NCI-H2107 (cell line): ENCODE measurements around the gene MTFR2.

Experiments used
- DNase-seq: peaks from one replicate; lab custom pipeline; 2025; lab: John Stamatoyannopoulos, UW

The MTFR2 gene

DNA sequence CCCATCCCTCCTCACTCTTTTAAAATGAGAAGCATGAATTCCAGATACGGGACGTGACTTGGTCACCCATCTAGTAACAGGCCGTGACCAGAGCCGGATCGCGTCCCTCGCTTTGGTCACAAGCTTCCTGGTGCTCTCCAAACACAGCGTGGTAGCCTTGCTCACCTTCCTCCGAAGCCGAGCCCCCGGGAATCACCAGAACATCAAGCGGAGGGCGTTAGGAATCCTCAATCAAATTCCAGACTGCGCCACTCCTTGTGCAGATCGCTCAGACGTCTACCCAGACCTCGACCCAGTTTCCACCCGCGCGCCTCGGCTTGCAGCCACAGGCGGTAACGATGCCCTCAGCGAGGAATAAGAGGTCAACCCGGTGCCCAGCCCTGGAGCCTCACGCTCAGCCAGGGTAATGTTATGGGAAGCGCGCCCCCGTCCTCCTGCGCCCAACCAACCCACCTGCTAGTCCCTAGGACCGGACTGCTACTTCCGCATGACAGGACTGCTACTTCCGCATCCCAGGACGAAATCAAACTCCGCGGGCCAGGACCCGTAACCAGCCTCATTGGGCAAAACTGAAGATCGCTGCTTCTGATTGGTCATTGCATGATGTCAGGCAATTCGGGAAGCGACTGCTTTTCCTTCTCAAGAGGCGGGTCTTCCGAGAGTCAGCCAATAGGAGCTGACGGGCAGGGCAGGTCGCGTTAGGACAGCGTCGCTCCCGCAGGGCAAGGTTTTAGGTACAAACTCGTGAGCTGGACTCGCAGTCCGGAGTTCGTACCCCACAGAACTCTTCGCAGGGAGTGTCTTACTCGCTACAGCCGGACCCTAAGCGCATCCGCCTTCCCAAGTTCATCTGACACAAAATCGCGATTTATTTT lies at the start of gene MTFR2:
Gene MTFR2, minus strand, starts transcription at position 501 of the 875 bp plus-strand sequence. CDS start 1,212 bp downstream, outside the sequence.
- DNase-seq = peak; percentile 96

DNA sequence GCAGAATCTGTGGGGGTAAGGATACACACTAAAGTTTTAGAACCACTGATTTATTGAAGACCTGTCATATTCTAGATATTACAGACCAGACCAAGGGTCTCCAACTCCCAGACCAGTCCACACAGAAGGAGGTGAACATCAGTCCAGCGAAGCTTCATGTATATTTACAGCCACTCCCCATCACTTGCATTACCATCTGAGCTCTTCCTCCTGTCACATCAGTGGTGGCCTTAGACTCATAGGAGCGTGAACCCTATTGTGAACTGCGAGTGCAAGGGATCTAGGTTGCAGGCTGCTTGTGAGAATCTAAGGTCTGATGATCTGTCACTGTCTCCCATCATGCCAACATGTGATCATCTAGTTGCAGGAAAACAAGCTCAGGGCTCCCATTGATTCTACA lies 44.5 kb upstream of the MTFR2 start:
- no peak for DNase-seq

DNA sequence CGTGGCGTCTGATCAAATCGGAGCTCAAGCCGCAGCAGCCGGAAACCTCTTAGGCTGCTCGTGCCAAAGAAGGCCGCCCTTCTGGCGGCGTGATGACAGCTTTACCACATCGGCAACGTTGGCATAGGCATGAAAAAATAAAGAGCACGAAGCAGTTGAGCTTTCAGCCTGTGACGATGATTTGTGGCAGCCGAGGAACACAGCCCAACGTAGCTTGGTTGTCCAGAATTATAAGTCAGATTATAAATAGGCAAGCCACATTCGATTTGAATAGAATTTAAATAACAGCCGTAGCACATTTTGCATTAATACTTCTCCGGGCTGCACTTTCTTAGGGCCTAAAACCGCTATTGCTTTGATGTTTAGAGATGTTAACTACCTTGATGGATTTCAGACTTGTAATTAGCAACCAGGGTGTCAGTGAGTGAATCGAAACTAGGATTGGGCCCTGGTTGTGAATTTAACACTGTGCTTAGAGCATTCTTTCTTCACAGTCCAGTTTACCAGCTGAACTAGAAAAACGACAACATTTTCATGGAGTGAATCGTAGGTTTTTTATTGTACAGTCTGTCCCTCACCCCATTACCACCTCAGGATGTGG lies 40.4 kb upstream of the MTFR2 start:
- DNase-seq = peak; percentile 50

DNA sequence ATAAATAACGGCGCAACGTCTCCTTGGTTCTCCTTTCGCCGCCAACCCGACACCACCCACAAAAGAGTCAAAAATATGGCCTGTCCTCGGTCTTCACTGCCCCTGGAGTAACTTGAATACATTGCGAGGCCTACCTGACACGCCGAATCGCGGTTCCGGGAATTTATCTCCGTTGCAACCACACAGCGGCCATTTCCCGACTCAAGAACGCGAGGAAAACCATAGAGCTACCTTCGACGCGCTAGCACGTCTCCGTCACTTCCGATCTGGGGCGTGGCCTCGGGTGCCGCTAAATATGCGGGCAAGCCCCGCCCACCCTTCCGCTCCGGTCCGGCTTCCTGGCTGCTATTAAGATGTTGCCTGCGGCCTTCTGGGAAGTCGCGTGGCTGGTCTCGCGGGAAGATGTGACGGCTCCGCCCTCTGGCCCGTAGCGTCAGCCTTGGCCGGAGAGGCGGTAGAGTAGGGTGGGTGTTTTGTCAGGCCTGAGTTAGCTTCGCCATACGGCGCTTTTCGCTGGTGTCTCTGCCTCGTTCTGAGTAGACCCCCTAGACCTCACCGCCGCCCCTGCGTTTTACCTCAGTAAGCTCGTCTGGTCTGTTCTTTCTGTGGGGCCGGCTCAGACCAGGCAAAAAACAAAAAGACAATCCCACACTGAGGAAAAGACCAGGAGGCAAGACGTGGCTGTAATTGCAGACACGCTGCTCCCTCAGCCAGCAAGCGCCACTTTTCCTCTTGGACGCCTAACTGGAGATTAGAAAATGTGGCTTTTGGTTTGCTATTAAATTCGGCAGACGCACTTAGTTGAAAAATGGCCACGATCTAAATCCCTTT lies 39.7 kb upstream of the MTFR2 start, which contains the start of gene BCLAF1:
Gene BCLAF1, minus strand, starts transcription at position 268 of the 831 bp plus-strand sequence. CDS start 9,980 bp downstream, outside the sequence.
- peak; percentile 97 for DNase-seq

DNA sequence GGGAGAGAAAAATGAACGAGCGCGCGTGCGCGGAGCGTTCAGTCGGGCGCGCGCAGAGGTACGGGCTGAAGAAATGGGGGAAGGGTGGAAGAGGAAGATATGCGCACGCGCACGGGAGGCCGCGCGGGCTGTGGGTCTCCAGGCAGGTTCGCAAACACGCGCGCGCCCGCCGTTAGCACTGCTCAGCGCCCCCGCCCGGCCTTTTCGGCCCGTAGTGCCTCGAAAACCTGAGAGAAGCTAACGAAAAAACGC lies 39.1 kb upstream of the MTFR2 start:
- peak; percentile 86 for DNase-seq

DNA sequence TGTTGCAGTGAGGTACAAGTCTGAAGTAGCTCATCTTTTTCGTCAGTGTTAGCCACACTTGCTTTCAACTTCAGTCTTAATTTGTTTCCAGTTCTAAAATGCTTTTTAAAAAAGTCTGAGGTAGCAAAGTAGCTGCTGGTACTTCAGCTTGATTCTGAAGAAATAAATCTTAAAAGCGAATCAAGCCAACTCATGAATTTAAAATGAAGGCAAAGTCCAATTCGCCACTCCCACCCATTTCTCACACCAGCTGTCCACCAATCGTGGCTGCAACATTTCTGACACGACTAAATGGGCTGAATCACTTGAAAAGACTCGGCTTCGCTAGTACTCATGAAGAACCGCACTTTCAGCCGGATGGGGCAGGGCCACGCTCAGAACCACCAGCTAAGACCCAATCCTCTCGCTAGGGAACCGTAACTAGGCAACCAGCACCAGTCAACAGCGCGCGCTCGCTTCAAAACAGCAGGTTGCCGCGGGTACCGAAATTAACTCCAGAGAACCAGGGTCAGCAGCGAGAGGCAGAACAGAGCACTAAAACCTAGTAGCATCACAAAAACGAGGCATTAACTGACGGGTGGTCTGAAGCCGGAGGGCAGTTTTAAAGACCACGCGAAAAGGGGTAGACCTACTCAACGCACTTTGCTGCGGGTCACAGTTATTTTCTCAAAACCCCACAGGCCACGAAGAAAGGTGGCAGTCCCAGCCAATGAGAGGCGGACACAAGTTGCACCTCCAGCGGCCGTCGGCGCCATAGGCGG lies 38.6 kb upstream of the MTFR2 start:
- peak; percentile 46 for DNase-seq

DNA sequence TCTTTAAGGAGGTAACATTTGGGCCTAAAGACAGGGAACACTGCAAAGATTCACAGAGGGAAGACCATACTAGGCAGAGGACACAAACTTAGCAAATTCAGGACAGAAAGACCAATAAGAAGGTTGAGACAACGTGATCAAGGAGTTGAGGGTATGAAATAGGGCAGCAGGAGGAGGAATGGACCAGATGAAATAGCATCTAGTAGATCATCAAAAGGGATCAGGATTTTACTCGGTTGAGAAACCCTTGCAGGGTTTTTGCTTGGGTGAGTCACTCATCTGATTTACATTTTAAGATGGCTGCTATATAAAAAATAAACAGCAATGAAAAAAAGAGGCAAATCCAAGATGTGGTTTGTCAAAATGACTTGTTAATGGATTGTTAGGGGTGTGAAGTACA lies 34.8 kb upstream of the MTFR2 start:
- no peak for DNase-seq

DNA sequence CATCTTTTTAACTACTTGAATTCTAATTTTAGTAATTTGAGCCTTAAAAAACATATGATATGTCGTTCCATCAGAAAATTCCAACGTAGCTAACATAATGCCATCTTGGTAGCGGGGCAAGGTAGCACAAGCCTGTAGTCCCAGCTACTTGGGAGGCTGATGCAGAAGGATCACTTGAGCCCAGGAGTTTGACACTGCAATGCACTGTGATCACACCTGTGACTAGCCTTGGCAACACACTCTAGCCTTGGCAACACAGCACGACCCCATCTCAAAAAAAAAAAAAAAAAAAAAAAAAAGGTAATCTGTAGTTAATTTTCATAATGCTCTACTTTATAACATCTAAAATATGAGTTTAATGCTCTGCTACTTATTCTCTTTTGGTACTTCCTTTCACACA lies 32.8 kb upstream of the MTFR2 start:
- no peak for DNase-seq

DNA sequence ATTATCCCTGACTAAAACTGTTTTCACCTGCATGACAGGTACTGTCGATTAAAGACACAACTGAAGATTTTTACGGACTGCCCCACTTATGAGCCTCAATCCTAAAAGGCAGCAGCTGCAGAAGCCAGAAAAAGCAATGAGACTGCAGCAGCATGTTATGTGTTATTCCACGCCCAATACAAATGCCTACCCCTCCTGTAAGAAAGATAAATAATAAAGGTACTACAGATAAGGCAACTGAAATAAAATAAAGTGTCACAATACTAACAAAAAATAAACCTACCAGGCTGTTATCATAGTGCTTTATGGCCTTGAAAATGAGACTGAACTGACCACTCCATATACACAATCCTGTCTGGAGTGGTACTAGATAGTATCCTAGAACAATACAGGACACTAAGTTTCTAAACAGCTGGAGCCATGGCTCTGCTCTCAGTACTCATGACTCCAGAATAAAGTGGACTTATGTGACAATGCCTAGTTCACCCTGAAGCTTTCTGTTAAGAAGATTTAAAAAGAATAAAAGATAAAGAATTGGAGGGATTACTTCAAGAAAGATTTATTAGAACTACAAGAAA lies 30.0 kb upstream of the MTFR2 start:
- no peak for DNase-seq

DNA sequence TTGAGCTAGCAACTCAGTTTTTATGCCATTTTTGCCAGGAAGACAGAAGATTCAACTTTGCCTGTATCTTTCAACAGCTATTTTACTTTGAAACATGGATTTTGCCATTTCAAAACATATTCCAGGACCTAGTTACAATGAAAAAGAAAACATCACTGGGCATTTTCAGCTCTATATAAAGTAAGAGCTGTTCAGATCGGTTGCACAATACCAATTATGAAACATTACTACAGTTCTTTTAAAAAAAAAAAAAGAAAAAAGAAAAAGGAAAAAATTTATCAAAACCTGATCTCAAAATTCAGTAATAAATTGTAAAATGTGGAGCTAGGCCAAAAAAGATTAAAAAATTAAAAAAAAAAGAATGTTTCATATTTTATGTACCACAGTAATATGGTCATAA lies 24.0 kb upstream of the MTFR2 start:
- no peak for DNase-seq

DNA sequence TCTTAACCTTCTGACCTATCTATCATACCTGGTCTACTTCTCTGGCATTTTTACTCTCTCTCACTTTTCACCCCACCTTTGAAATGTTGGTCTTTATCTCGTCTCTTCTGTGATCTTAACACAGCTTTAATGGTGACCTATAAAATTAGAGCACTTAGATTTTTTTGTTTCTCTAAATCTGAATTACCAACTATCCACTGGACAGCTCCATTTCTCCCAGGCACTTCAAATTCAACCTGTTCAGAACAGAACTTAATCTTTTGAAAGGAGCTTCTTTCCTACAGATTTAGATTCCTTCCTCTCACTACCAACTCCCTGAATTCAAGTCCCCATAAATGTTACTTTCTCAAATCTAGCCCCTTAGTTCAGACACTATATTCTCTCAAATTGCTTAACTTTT lies 15.0 kb upstream of the MTFR2 start:
- DNase-seq = no peak

DNA sequence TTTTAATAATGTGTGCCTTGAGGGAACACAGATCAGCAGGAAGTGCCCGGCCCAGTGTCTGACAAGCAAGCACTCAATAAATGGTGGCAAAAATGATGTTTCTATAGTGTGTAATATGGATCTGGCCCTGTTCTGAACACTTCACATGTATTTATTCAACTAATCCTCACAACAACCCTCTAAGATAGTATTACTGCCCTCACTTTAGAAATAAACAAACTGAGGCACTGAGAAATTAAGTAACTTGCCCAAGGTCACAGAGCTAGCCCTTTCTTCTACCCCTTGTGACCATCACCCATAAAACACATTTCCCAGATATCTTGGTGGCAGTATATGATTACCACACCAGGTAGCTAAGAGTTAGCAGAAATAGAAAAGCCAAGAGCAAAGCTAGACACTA lies 12.8 kb upstream of the MTFR2 start:
- DNase-seq = no peak

DNA sequence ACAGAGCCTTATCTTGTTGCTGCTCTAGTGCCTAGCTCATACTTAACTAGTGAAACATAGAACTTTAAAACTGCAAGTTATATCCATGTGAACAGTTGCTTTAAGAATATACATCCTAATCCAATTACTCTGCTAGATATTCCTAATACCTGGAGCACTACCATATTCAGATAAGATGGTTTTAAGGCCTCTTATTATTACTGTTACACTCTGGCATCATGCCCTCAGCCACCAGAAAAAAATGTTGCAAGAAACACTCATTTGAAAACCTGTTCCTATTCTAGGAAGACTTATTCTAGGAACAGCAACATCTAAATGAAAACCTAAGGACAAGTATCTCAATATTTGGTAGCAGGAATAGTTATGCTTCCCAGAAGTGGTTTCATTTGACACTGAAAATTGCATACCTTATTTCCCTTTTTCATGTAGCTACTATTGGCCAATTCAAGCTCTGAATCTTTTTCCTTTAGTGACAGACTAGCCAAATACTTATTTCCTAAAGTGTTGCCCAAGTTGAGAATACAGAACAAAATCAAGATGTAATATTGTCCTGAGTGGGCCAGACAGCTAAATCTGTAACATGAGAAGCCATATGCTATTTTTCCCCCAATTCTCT lies 4.8 kb upstream of the MTFR2 start:
- no peak for DNase-seq

DNA sequence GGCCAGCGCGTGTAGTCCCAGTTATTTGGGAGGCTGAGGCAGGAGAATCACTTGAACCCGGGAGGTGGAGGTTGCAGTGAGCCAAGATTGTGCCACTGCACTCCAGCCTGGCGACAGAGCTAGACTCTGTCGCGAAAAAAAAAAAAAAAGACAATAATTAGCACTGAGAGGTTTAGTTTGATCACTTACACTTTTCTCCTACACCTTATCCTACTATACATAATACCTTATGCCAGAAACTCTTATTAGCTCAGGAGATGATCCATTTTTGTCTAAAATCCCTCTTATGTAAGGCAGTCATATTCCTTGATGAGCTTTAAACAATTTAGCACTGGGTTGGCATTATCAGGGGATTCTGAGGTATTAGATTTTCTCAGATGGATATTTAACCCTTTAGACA lies 3.6 kb upstream of the MTFR2 start:
- DNase-seq = no peak

DNA sequence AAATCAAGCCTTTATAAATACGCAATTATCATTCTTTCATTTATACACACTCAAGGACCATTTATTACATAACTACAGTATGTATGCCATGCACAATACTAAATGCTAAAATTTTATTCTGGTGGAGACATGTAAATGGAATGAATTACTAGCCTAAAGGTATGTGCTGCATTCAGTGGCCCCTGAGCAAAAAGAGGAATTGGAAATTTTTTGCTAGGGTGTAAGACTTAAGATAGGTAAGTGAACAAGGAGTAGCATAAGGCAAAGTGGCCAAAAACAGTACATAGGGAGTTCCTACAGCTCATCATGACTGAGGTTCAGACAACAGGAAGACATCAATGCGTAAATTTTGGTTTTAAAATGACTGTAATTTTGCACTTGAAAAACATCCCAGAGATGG lies 2.3 kb upstream of the MTFR2 start:
- no peak for DNase-seq

DNA sequence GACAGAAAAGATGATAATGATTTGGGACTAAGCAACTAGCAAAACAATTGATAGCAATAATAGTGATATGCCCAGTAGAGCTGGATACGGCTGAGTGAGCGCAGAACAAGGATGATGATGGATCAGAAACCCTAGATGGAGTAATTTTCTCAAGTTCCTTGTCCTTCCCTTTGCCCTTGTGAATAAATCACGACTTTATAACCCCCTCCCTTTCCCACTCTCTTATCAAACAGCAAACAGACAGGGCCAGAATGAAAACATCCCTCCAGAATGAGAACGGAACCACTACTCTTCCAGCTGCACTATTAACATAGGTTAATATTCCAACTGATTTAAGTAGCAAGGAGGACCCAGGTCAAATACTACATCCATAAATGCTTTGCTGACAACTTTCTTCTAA lies 1.3 kb upstream of the MTFR2 start:
- no peak for DNase-seq

DNA sequence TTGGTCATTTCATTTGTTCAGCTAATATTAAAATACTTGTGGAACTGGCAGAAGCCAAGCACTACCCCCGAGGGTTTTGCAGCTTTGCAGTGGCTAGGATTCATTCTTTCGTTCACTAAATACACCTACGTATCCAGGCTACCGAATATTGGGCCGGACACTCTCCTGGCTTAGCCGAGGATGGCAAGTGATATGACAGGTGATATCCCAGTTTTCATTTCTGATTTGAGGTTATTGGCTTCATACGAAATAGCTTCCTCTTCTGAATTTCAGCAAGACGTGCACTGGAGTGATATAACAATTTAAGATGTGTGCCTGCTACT lies 536 bp upstream of the MTFR2 start:
- DNase-seq = no peak

DNA sequence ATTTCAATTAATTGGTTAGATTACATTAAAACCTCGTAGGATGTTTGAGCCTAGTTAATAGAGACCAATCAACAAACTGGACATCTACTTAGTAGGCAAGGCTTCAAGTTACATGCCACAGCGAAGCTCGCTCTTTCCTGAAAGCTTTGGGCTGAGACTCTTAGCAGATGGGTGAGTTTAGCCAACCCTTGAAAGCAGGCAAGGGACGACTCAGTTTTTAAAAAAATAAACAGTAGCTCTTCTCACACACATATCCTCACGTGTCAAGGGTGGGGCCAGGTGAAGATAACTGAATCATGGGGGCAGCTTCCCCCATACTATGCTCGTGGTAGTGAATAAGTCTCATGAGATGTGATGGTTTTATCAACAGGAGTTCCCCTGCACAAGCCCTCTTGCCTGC lies 775 bp downstream of the MTFR2 start:
- no peak for DNase-seq

DNA sequence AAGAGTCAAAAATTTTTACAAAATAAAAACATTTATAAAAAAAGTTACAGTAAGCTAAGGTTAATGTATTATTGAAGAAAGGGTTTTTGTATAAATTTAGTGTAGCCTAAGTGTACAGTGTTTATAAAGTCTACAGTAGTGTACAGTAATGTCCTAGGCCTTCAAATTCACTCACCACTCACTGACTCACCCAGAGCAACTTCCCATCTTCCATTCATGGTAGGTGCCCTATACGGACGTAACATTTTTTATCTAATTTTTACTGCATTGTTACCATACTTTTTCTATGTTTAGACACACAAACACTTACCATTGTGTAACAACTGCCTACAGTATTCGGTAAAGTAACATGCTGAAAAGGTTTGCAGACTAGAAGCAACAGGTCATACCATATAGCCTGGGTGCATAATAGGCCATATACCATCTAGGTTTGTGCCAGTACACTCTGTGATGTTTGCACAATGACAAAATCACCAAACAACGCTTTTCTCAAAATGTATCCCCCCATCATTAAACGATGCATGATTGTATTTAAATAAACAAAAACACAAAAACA lies 6.0 kb downstream of the MTFR2 start:
- DNase-seq = no peak

DNA sequence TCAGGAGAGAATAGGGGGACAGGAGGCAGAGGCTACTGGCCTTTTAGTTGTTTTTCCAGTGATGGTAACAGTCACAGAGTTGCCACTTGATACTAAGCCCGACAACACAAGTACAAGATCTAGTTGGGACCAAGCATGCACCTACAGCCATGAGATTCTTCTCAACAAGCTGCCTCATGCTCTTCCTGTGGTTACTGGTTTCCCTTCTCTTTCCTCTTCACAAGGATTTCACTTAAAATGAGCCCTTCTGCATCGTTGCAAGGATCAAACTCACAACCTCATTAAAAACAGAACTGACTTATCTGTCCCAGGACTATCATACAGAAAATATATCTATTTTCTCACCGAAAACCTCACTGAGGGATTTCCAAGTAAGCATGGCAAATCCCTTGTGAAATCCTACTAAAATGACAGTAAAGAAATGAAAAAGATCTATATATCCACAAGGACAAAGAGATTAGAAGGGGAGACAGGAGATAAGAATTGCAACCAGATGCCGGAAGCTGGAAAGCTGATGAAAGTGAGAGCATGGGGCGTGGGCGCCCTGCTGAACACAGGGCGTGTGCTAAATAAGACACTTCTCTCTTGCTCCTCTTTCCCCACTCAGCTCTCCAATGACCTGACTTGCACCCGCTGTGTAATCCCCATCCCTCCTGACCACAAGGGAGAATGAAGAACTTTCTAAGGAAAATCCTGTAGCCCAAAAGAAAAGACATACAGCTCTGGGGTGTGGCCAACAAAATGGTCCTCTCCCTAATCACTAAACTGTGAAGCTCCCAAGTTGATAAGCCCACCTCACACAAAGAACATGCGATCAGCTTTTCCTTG lies 13.4 kb downstream of the MTFR2 start:
- no peak for DNase-seq
